SKM-1 (cell line): ENCODE measurements around the gene OR2W1.

Source experiments
- DNase-seq: peaks from one replicate; lab custom pipeline; 2025; ENCODE audit not compliant: unreplicated experiment; lab: John Stamatoyannopoulos, UW

OR2W1 gene

GRCh38 chr6:29045075-29045474 is at the start of gene OR2W1:
TSS of gene OR2W1 (minus strand) at chr6:29045175. CDS start at chr6:29045175, 0 bp downstream.
- no peak for DNase-seq

GRCh38 chr6:29092957-29093356 is 48.0 kb upstream of the OR2W1 start:
- no peak for DNase-seq

- DNase-seq: no peak
Observed at GRCh38 chr6:29087213-29087612, 42.2 kb upstream of the OR2W1 start, which contains the start of gene OR2B3. TSS of gene OR2B3 (minus strand) at chr6:29087313. CDS start at chr6:29087248, 65 bp downstream.

GRCh38 chr6:29082457-29082856 is 37.5 kb upstream of the OR2W1 start:
- DNase-seq: no peak

GRCh38 chr6:29081312-29081711 is 36.3 kb upstream of the OR2W1 start:
- DNase-seq: no peak

GRCh38 chr6:29079203-29079602 is 34.2 kb upstream of the OR2W1 start:
- DNase-seq: no peak

- peak; percentile 39 for DNase-seq
Observed at GRCh38 chr6:29071831-29072723, 27.1 kb upstream of the OR2W1 start.

GRCh38 chr6:29051680-29052079 is 6.7 kb upstream of the OR2W1 start:
- no peak for DNase-seq

GRCh38 chr6:29035951-29036350 is 9.0 kb downstream of the OR2W1 start:
- no peak for DNase-seq

- no peak for DNase-seq
Observed at GRCh38 chr6:29028821-29029220, 16.2 kb downstream of the OR2W1 start.

- no peak for DNase-seq
Observed at GRCh38 chr6:29025927-29026585, 18.9 kb downstream of the OR2W1 start.

- no peak for DNase-seq
Observed at GRCh38 chr6:29021434-29021833, 23.5 kb downstream of the OR2W1 start.

GRCh38 chr6:29019629-29020028 is 25.3 kb downstream of the OR2W1 start:
- DNase-seq: no peak

- no peak for DNase-seq
Observed at GRCh38 chr6:29017428-29017802, 27.6 kb downstream of the OR2W1 start.

GRCh38 chr6:29016559-29017427 is 28.2 kb downstream of the OR2W1 start:
- peak; percentile 53 for DNase-seq

GRCh38 chr6:29014729-29015608 is 30.0 kb downstream of the OR2W1 start:
- no peak for DNase-seq

GRCh38 chr6:29011276-29011734 is 33.7 kb downstream of the OR2W1 start:
- DNase-seq: no peak

- no peak for DNase-seq
Observed at GRCh38 chr6:29009358-29009757, 35.6 kb downstream of the OR2W1 start.

- no peak for DNase-seq
Observed at GRCh38 chr6:29008089-29008488, 36.9 kb downstream of the OR2W1 start.

GRCh38 chr6:29005183-29005885 is 39.6 kb downstream of the OR2W1 start, which contains the start of gene ZNF311:
TSS of gene ZNF311 (minus strand) at chr6:29005315. CDS start at chr6:29003954, 1,361 bp downstream.
- peak; percentile 69 for DNase-seq
